GM23248 (cell line): Measurements from ENCODE around the gene PGRMC2. TPM values are rescaled to one million over a fixed set of nuclear protein-coding genes. Genes with fewer than 3 reads are reported as not detected.
A peak's percentile ranks its signal among the peaks of the same experiment; 100 is the strongest.

Experiments
- DNase-seq: peaks from one replicate; pipeline ENCODE4 v3.0.0-alpha.2; 2015
- H2AFZ ChIP-seq: fragments of 200-600 bp; sonication (generic); 2 replicates; pipeline ENCODE4 v1.6.1; 2016; ENCODE audit warnings: antibody characterized with exemption
- H3F3A ChIP-seq: fragments of 200-600 bp; sonication (generic); 2 replicates; pipeline ENCODE4 v1.6.1; 2016; ENCODE audit warnings: mild to moderate bottlenecking, antibody characterized with exemption, mixed run types; ENCODE audit not compliant: insufficient read depth
- H3K27ac ChIP-seq: fragments of 200-600 bp; sonication (generic); 2 replicates; pipeline ENCODE4 v1.5.1; 2016; ENCODE audit warnings: mild to moderate bottlenecking
- H3K27me3 ChIP-seq: fragments of 200-600 bp; sonication (generic); replicated peaks from 2 replicates; pipeline ENCODE4 v1.6.1; 2016; ENCODE audit warnings: mild to moderate bottlenecking; ENCODE audit not compliant: insufficient read depth
- H3K36me3 ChIP-seq: fragments of 200-600 bp; sonication (generic); 2 replicates; pipeline ENCODE4 v1.6.1; 2016; ENCODE audit warnings: low read depth, mild to moderate bottlenecking
- H3K4me1 ChIP-seq: fragments of 200-600 bp; sonication (generic); 2 replicates; pipeline ENCODE4 v1.6.1; 2016; ENCODE audit warnings: mild to moderate bottlenecking; ENCODE audit not compliant: insufficient read depth
- H3K4me2 ChIP-seq: fragments of 200-600 bp; sonication (generic); one replicate; pipeline ENCODE4 v1.6.1; 2016; ENCODE audit warnings: mild to moderate bottlenecking; ENCODE audit not compliant: unreplicated experiment
- H3K4me3 ChIP-seq: fragments of 200-600 bp; sonication (generic); 2 replicates; pipeline ENCODE4 v1.5.1; 2016; ENCODE audit warnings: mild to moderate bottlenecking
- H3K79me2 ChIP-seq: fragments of 200-600 bp; sonication (generic); 2 replicates; pipeline ENCODE4 v1.6.1; 2016; ENCODE audit warnings: mild to moderate bottlenecking; ENCODE audit not compliant: insufficient read depth
- H3K9ac ChIP-seq: fragments of 200-600 bp; sonication (generic); 2 replicates; pipeline ENCODE4 v1.6.1; 2016; ENCODE audit warnings: mild to moderate bottlenecking
- H3K9me2 ChIP-seq: fragments of 200-600 bp; sonication (generic); 2 replicates; pipeline ENCODE4 v1.6.1; 2016; ENCODE audit warnings: mixed run types, mild to moderate bottlenecking, moderate library complexity; ENCODE audit not compliant: insufficient read depth
- H3K9me3 ChIP-seq: fragments of 200-600 bp; sonication (generic); one replicate; pipeline ENCODE4 v1.6.1; 2017; ENCODE audit warnings: low read depth
- H4K20me1 ChIP-seq: fragments of 200-600 bp; sonication (generic); 2 replicates; pipeline ENCODE4 v1.6.0; 2016; ENCODE audit not compliant: insufficient read depth
- EZH2 ChIP-seq: fragments of 200-600 bp; sonication (generic); IDR thresholded peaks from 2 replicates; pipeline ENCODE4 v1.6.1; 2018; ENCODE audit warnings: antibody characterized with exemption, mild to moderate bottlenecking; ENCODE audit not compliant: insufficient read depth, poor library complexity, severe bottlenecking
- EZH2phosphoT487 ChIP-seq: fragments of 200-600 bp; sonication (generic); IDR thresholded peaks from 2 replicates; pipeline ENCODE4 v1.6.1; 2018; ENCODE audit warnings: antibody characterized with exemption, moderate library complexity, mild to moderate bottlenecking, low read depth; ENCODE audit not compliant: insufficient read depth
- WGBS, 2 experiments: methylation state at CpG; one replicate each; pipeline ENCODE4 v1.1.6; 2015 to 2017; ENCODE audit warnings: low lambda C conversion rate in 2 of 2, low coverage in 1 of 2; ENCODE audit errors: missing lambda C conversion rate in 2 of 2; 5-methylcytosine and 5-hydroxymethylcytosine counted together
- in situ Hi-C: fragments of 300-500 bp; cut with MboI; formaldehyde crosslinking; loops from 2 replicates; pipeline ENCODE4 v1.15.0; 2020
- polyA plus RNA-seq: library from polyadenylated mRNA; unstranded; fragments of >200 nt; fragmentation: Nextera tagmentation; extraction: Ambion mirVana; gene quantifications from 2 replicates; pipeline ENCODE4 v1.2.1, GENCODE V29; 2016
- total RNA-seq: library from RNA; depleted of rRNA; stranded (reverse); fragments of >200 nt; shearing (Covaris generic); gene quantifications from 2 replicates; pipeline ENCODE4 v1.2.3, GENCODE V29; 2014

PGRMC2 gene
- total and polyA plus RNA-seq, 2 experiments from 2014 or later: 117 to 186 TPM

GRCh38 chr4:128283071-128283470, 4.5 kb downstream of the PGRMC2 start:
- H3K36me3 ChIP-seq: peaks cover 31% of the 10 kb centered on the region
- no peak overlapping the region for H3K9ac ChIP-seq
- in situ Hi-C loops: no loop called here
- peaks cover 93% of the 10 kb centered on the region for H3K79me2 ChIP-seq
- H4K20me1 ChIP-seq: no peaks in the 10 kb centered on the region
- H3F3A ChIP-seq: peaks cover 65% of the 10 kb centered on the region
- H3K4me2 ChIP-seq: peak overlapping the region; percentile 63
- WGBS, 2 experiments: 54 to 60% methylated on average over 2 of the region's 2 CpGs
- no peak overlapping the region for H3K27ac ChIP-seq
- peak overlapping the region; percentile 35; the same call in 1 of the 2 replicates for H3K4me3 ChIP-seq
- peaks cover 55% of the 10 kb centered on the region for H3K4me1 ChIP-seq
- no peak overlapping the region for H2AFZ ChIP-seq
- no peaks in the 10 kb centered on the region for H3K27me3 ChIP-seq
- DNase-seq: no peak
- H3K9me3 ChIP-seq: no peaks in the 10 kb centered on the region
- no peaks in the 10 kb centered on the region for H3K9me2 ChIP-seq
- no peak for TF ChIP-seq EZH2
- TF ChIP-seq EZH2phosphoT487: no peak

GRCh38 chr4:128282516-128282915, 5.1 kb downstream of the PGRMC2 start:
- no peak for TF ChIP-seq EZH2
- TF ChIP-seq EZH2phosphoT487: no peak
- Histone ChIP-seq H3K27me3 (no peaks in the 10 kb centered on the region), H3K4me2 (peak overlapping the region; percentile 63), H3K4me3 (peak overlapping the region; percentile 35; the same call in 1 of the 2 replicates), H3K9ac (no peak overlapping the region), H3F3A (peaks cover 65% of the 10 kb centered on the region), H3K9me3 (no peaks in the 10 kb centered on the region), H3K27ac (no peak overlapping the region), H2AFZ (no peak overlapping the region), H3K4me1 (peaks cover 59% of the 10 kb centered on the region), H3K79me2 (peaks cover 98% of the 10 kb centered on the region), H4K20me1 (no peaks in the 10 kb centered on the region), H3K9me2 (no peaks in the 10 kb centered on the region), H3K36me3 (peaks cover 37% of the 10 kb centered on the region)
- no peak for DNase-seq
- in situ Hi-C loops: no loop called here

DNA sequence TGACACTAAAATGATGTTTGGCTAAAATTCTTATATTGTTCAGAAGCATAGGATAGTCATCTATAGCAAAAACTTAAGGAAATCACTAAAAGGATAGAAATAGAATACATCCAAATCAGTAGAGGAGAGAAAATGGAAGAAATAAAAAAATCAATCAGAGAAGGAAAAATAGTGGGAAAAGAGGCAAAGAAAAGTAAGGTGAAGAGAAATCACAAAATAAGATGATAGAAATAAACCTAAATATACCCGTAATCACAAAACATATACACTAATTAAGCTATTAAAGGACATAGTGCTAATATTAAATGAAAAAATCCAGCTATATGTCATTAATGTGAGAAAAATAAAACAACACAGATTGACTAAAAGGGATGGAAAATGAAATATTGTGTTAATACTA, 6.3 kb downstream of the PGRMC2 start:
- H3F3A ChIP-seq: peaks cover 60% of the 10 kb centered on the region
- 100% methylated on average over 1 of the region's 1 CpG for WGBS, 2 experiments
- TF ChIP-seq EZH2 (no peak), EZH2phosphoT487 (no peak)
- H3K4me1 ChIP-seq: peaks cover 70% of the 10 kb centered on the region
- H3K27me3 ChIP-seq: no peaks in the 10 kb centered on the region
- H3K79me2 ChIP-seq: peaks cover 100% of the 10 kb centered on the region
- H3K9ac ChIP-seq: no peak overlapping the region
- peaks cover 46% of the 10 kb centered on the region for H3K36me3 ChIP-seq
- no peak overlapping the region for H3K27ac ChIP-seq
- in situ Hi-C loops: no loop called here
- H3K9me3 ChIP-seq: no peaks in the 10 kb centered on the region
- DNase-seq: no peak
- no peaks in the 10 kb centered on the region for H4K20me1 ChIP-seq
- H3K9me2 ChIP-seq: no peaks in the 10 kb centered on the region
- H3K4me3 ChIP-seq: peak overlapping the region; percentile 12
- H2AFZ ChIP-seq: no peak overlapping the region
- H3K4me2 ChIP-seq: peak overlapping the region; percentile 63

GRCh38 chr4:128279624-128280225, 7.9 kb downstream of the PGRMC2 start:
- H3K9ac ChIP-seq: no peak overlapping the region
- no peak overlapping the region for H2AFZ ChIP-seq
- TF ChIP-seq EZH2 (no peak), EZH2phosphoT487 (no peak)
- no peak overlapping the region for H3K4me3 ChIP-seq
- peaks cover 100% of the 10 kb centered on the region for H3K79me2 ChIP-seq
- DNase-seq: peak; percentile 28
- in situ Hi-C loops: no loop called here
- no peaks in the 10 kb centered on the region for H3K9me3 ChIP-seq
- H4K20me1 ChIP-seq: no peaks in the 10 kb centered on the region
- peaks cover 38% of the 10 kb centered on the region for H3K36me3 ChIP-seq
- no peaks in the 10 kb centered on the region for H3K27me3 ChIP-seq
- H3K27ac ChIP-seq: peak overlapping the region; percentile 12; the same call in 1 of the 2 replicates
- H3F3A ChIP-seq: peaks cover 55% of the 10 kb centered on the region
- H3K9me2 ChIP-seq: no peaks in the 10 kb centered on the region
- H3K4me2 ChIP-seq: peak overlapping the region; percentile 42
- H3K4me1 ChIP-seq: peaks cover 86% of the 10 kb centered on the region
- WGBS, 2 experiments: 82 to 83% methylated on average over 2 of the region's 2 CpGs
